ENCODE results near the gene SYNC. TPM values are rescaled to one million over a fixed set of nuclear protein-coding genes. Genes with fewer than 3 reads are reported as not detected.

Gene SYNC
- total and polyA plus RNA-seq, 12 donors: 3.2 to 35.4 (median 6.8) TPM

GRCh38 chr1:32743380-32744070 is 41.0 kb upstream of the SYNC start:
- H3K27me3 ChIP-seq: no peaks in the 10 kb centered on the region
- peaks cover 23 to 30% of the 10 kb centered on the region in 2 donors for H3K4me1 ChIP-seq (replicated peaks in 1 of 2)
- no peaks in the 10 kb centered on the region for H3K36me3 ChIP-seq (replicated peaks in 1 of 2)
- peak overlapping the region in 2 of 4 donors; percentile 4 to 98 for H3K4me3 ChIP-seq
- H3K27ac ChIP-seq: peak overlapping the region; percentile 70 to 94 (median 90)
- intact Hi-C loops (cut with DNase I): no loop called here
- no peak for TF ChIP-seq POLR2A (IDR thresholded peaks at IDR 0.05)
- TF ChIP-seq CTCF (IDR thresholded peaks at IDR 0.05): no peak
- H3K9me3 ChIP-seq (replicated peaks in 1 of 3): no peaks in the 10 kb centered on the region
- no peak for DNase-seq
- 18 to 31% (median 28%) methylated on average over 5 to 6 of the region's 6 CpGs for WGBS, 4 donors

DNA sequence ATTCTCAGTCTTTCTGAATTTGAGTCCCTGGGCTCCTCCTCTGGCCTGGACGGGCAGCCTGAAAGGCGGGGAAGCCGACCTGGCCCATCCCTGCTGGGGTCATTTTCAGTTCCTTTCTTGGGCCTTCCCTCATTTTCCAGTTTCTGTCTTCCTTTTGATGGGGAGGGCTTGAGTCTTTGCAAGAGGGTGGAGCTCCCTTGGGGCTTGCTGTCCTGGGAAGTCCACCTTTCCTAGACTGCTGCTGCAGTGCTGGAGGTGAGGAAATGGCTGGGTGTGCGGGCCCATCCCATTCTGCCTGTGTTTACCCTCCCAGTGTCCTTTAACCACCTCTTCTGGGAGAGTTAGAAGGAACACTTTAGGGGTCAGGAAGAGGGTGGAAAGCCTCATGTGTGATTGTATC is 40.4 kb upstream of the SYNC start:
- no peaks in the 10 kb centered on the region for H3K9me3 ChIP-seq (replicated peaks in 1 of 3)

GRCh38 chr1:32742199-32742947 is 39.8 kb upstream of the SYNC start:
- TF ChIP-seq CTCF (IDR thresholded peaks at IDR 0.05): no peak
- no peak for TF ChIP-seq POLR2A (IDR thresholded peaks at IDR 0.05)
- intact Hi-C loops (cut with DNase I): no loop called here
- Histone ChIP-seq H3K27me3 (no peaks in the 10 kb centered on the region), H3K9me3 (replicated peaks in 1 of 3) (no peaks in the 10 kb centered on the region), H3K27ac (peak overlapping the region; percentile 70 to 94 (median 90)), H3K4me3 (peak overlapping the region; percentile 12 to 98 (median 69)), H3K4me1 (replicated peaks in 1 of 2) (peaks cover 23 to 30% of the 10 kb centered on the region in 2 donors), H3K36me3 (replicated peaks in 1 of 2) (no peaks in the 10 kb centered on the region)
- DNase-seq: peak in 4 of 7 donors; percentile 47 to 62 (median 57)
- 9 to 63% (median 18%) methylated on average over 4 to 28 of the region's 28 CpGs for WGBS, 4 donors

More for the DNA sequence above, 40.4 kb upstream of the SYNC start:
- 29 to 37% (median 34%) methylated on average over 4 of the region's 4 CpGs for WGBS, 4 donors
- TF ChIP-seq POLR2A (IDR thresholded peaks at IDR 0.05) (peak in 1 of 2 donors; percentile 5), CTCF (IDR thresholded peaks at IDR 0.05) (no peak)
- Histone ChIP-seq H3K27ac (peak overlapping the region; percentile 70 to 94 (median 90)), H3K4me3 (peak overlapping the region in 3 of 4 donors; percentile 4 to 98 (median 78)), H3K36me3 (replicated peaks in 1 of 2) (no peaks in the 10 kb centered on the region), H3K27me3 (no peaks in the 10 kb centered on the region), H3K4me1 (replicated peaks in 1 of 2) (peaks cover 23 to 30% of the 10 kb centered on the region in 2 donors)
- intact Hi-C loops (cut with DNase I): no loop called here
- no peak for DNase-seq

- intact Hi-C loops (cut with DNase I): no loop called here
- 0 to 1% (median 1%) methylated on average over 8 to 99 of the region's 103 CpGs for WGBS, 4 donors
- TF ChIP-seq CTCF (IDR thresholded peaks at IDR 0.05) (peak in 4 of 6 experiments; percentile 17 to 40 (median 30)), POLR2A (IDR thresholded peaks at IDR 0.05) (peak in 1 of 2 donors; percentile 7)
These were observed 39.0 kb upstream of the SYNC start for GRCh38 chr1:32741413-32742198.

More at GRCh38 chr1:32741413-32742198, 39.0 kb upstream of the SYNC start:
- Histone ChIP-seq H3K4me1 (replicated peaks in 1 of 2) (peaks cover 23 to 30% of the 10 kb centered on the region in 2 donors), H3K27me3 (no peaks in the 10 kb centered on the region), H3K9me3 (replicated peaks in 1 of 3) (no peaks in the 10 kb centered on the region), H3K36me3 (replicated peaks in 1 of 2) (no peaks in the 10 kb centered on the region), H3K4me3 (peak overlapping the region; percentile 12 to 98 (median 69)), H3K27ac (peak overlapping the region; percentile 70 to 94 (median 90))
- peak in 1 of 7 donors; percentile 46 for DNase-seq

Measured in adrenal gland (tissue), 12 donors.